HCT116 (cell line): ENCODE results near the gene PTPN12. TPM values are rescaled to one million over a fixed set of nuclear protein-coding genes. Genes with fewer than 3 reads are reported as not detected.
"Not testable (repeated sequence)": the region's sequence is repeated elsewhere in the genome, so short reads cannot be mapped to it uniquely, and the experiment has no call there.

Experiments used
- ATAC-seq: fragments of 200-7000 bp; cut with Tn5 transposase; 2 replicates; pipeline ENCODE4 v1.9.1; 2020; ENCODE audit warnings: mild to moderate bottlenecking, moderate library complexity
- BruUV-seq: library from RNA; stranded (reverse); fragments of 400-500 nt; replicated peaks from 2 replicates; lab custom pipeline; 2021; lab: Mats Ljungman, UMichigan
- CTCF ChIA-PET: fragments of 300-600 bp; sonication (Branson Sonifier 250); formaldehyde crosslinking; loops from one replicate; lab custom pipeline; 2021; ENCODE audit warnings: antibody characterized with exemption; lab: Charles Lee
- POLR2A ChIA-PET: fragments of 300-600, 350-600 bp; sonication (Branson Sonifier 250); formaldehyde crosslinking; loops from one replicate; lab custom pipeline; 2021; ENCODE audit warnings: antibody characterized with exemption; lab: Charles Lee
- RAD21 ChIA-PET, 2 experiments: fragments of 300-600 bp; sonication (Branson Sonifier 250); formaldehyde crosslinking; loops; one replicate each; lab custom pipeline; 2023; ENCODE audit warnings: low total read pairs in 2 of 2; ENCODE audit not compliant: uncharacterized antibody in 2 of 2, unreplicated experiment in 2 of 2, low non-redundant PET in 1 of 2; lab: Charles Lee
- DNase-seq: peaks from one replicate; pipeline ENCODE4 v3.0.0-alpha.2; 2010; ENCODE audit warnings: low read depth, low spot score
- H2AFZ ChIP-seq: fragments of 200-600 bp; shearing (Covaris generic), sonication (generic); 2 replicates; pipeline ENCODE4 v1.6.1; 2017; ENCODE audit warnings: low read depth, mixed run types, mixed read lengths, antibody characterized with exemption, low read length; ENCODE audit not compliant: poor library complexity, severe bottlenecking
- H3K27ac ChIP-seq: 2 replicates; pipeline ENCODE4 v1.5.1; 2012; ENCODE audit warnings: low read depth, low read length
- H3K27me3 ChIP-seq: fragments of 200-600 bp; sonication (generic); 2 replicates; pipeline ENCODE4 v1.6.1; 2016; ENCODE audit warnings: mixed run types, low read length, mixed read lengths; ENCODE audit not compliant: insufficient read depth
- H3K36me3 ChIP-seq, 2 experiments: fragments of 200-500 bp in 1 of 2; fragments of 200-600 bp in 1 of 2; sonication (Bioruptor generic) in 1 of 2; sonication (generic) in 1 of 2; 2 replicates each; pipeline versions ENCODE4 v1.5.1 to v1.6.1; 2014 to 2016; ENCODE audit warnings: low read length in 2 of 2, inconsistent platforms in 1 of 2, mixed read lengths in 1 of 2, mixed run types in 1 of 2; ENCODE audit not compliant: insufficient read depth in 2 of 2, control insufficient read depth in 1 of 2
- H3K4me1 ChIP-seq, 2 experiments: fragments of 200-600 bp in 1 of 2; sonication (generic) in 1 of 2; 2 replicates each; pipeline versions ENCODE4 v1.5.1 to v1.6.1; 2012 to 2017; ENCODE audit warnings: low read length in 2 of 2, inconsistent platforms in 1 of 2, mild to moderate bottlenecking in 1 of 2, mixed read lengths in 1 of 2, mixed run types in 1 of 2, moderate library complexity in 1 of 2; ENCODE audit not compliant: insufficient read depth in 2 of 2, control insufficient read depth in 1 of 2
- H3K4me2 ChIP-seq: fragments of 200-600 bp; sonication (generic); 2 replicates; pipeline ENCODE4 v1.6.1; 2017; ENCODE audit warnings: mixed run types, low read length, mixed read lengths
- H3K4me3 ChIP-seq, 2 experiments: fragments of 200-600 bp in 1 of 2; sonication (generic) in 1 of 2; replicated peaks in 1 of 2; 2 replicates each; pipeline ENCODE4 v1.5.1; 2011 to 2016; ENCODE audit warnings: low read length in 2 of 2, control low read depth in 1 of 2, low read depth in 1 of 2, mild to moderate bottlenecking in 1 of 2, mixed read lengths in 1 of 2, mixed run types in 1 of 2
- H3K79me2 ChIP-seq: fragments of 200-600 bp; sonication (generic); 2 replicates; pipeline ENCODE4 v1.6.1; 2017; ENCODE audit warnings: mild to moderate bottlenecking, mixed run types, low read length, moderate library complexity, mixed read lengths; ENCODE audit not compliant: insufficient read depth
- H3K9ac ChIP-seq: fragments of 200-600 bp; sonication (generic); 2 replicates; pipeline ENCODE4 v1.6.1; 2016; ENCODE audit warnings: low read length, mixed read lengths
- H3K9me2 ChIP-seq: fragments of 200-600 bp; sonication (generic), shearing (Covaris generic); 2 replicates; pipeline ENCODE4 v1.6.1; 2017; ENCODE audit warnings: mixed run types, mild to moderate bottlenecking, moderate library complexity; ENCODE audit not compliant: insufficient read depth
- H3K9me3 ChIP-seq, 2 experiments: fragments of 200-500 bp in 1 of 2; fragments of 200-600 bp in 1 of 2; sonication (Bioruptor generic) in 1 of 2; sonication (generic) in 1 of 2; 2 replicates each; pipeline ENCODE4 v1.6.1; 2014 to 2017; ENCODE audit warnings: low read length in 2 of 2, mixed read lengths in 2 of 2, inconsistent platforms in 1 of 2, low read depth in 1 of 2, mild to moderate bottlenecking in 1 of 2, mixed run types in 1 of 2, moderate library complexity in 1 of 2; ENCODE audit not compliant: control insufficient read depth in 1 of 2, insufficient read depth in 1 of 2
- H4K20me1 ChIP-seq: fragments of 200-600 bp; sonication (generic), shearing (Covaris generic); 2 replicates; pipeline ENCODE4 v1.6.1; 2017; ENCODE audit warnings: mixed run types, mild to moderate bottlenecking, moderate library complexity; ENCODE audit not compliant: insufficient read depth
- ATF3 ChIP-seq: IDR thresholded peaks from 2 replicates; pipeline ENCODE4 v1.6.1; 2012
- CBX3 ChIP-seq: IDR thresholded peaks from 2 replicates; pipeline ENCODE4 v1.6.1; 2012; ENCODE audit warnings: low read depth
- EGR1 ChIP-seq: IDR thresholded peaks from 2 replicates; pipeline ENCODE4 v1.6.1; 2012; ENCODE audit warnings: low read depth
- FOSL1 ChIP-seq: IDR thresholded peaks from 2 replicates; pipeline ENCODE4 v1.6.1; 2012; ENCODE audit warnings: low read depth
- JUND ChIP-seq: IDR thresholded peaks from 2 replicates; pipeline ENCODE4 v1.6.1; 2012
- POLR2A ChIP-seq: IDR thresholded peaks from 2 replicates; pipeline ENCODE4 v1.7.0; 2011; ENCODE audit warnings: borderline replicate concordance; ENCODE audit not compliant: insufficient read depth, insufficient read length; ENCODE audit errors: extremely low read depth
- RAD21 ChIP-seq: IDR thresholded peaks from 2 replicates; pipeline ENCODE4 v1.6.1; 2012; ENCODE audit warnings: low read depth, mild to moderate bottlenecking
- SIN3A ChIP-seq: IDR thresholded peaks from 2 replicates; pipeline ENCODE4 v1.6.1; 2012; ENCODE audit warnings: low read depth
- TCF7L2 ChIP-seq: IDR thresholded peaks from 2 replicates; pipeline ENCODE4 v1.7.0; 2011; ENCODE audit warnings: borderline replicate concordance, inconsistent platforms; ENCODE audit not compliant: insufficient read depth, insufficient read length; ENCODE audit errors: extremely low read depth
- ZFX ChIP-seq: fragments of 450-650 bp; IDR thresholded peaks from 2 replicates; pipeline ENCODE4 v1.6.1; 2017
- intact Hi-C: fragments of 100-400 bp; cut with micrococcal nuclease; formaldehyde crosslinking; loops from 2 replicates; pipeline ENCODE4 v1.10.0; 2022
- total RNA-seq: library from RNA; stranded (reverse); gene quantifications from one replicate; pipeline ENCODE4 v1.2.1, GENCODE V29; 2021; ENCODE audit not compliant: unreplicated experiment
- TF ChIP-seq, protein P1 (sequence below): IDR thresholded peaks from 2 replicates; pipeline ENCODE4 v1.6.1; 2012; ENCODE audit warnings: low read depth

Gene PTPN12
- total RNA-seq, 1 experiment from 2014 or later, result 80.5 TPM

- no peaks in the 10 kb centered on the region for H3K36me3 ChIP-seq
- H3K4me2 ChIP-seq, result no peak overlapping the region
- ChIA-PET POLR2A (no interaction called here), RAD21 (no interaction called here), CTCF (no interaction called here)
- H3K4me3 ChIP-seq, result no peak overlapping the region
- H3K9me2 ChIP-seq, result no peaks in the 10 kb centered on the region
- no TSS peak for BruUV-seq
- H3K9ac ChIP-seq, result no peak overlapping the region
- no peak for DNase-seq
- H2AFZ ChIP-seq, result no peak overlapping the region
- ATAC-seq, result no peak
- no peak overlapping the region for H3K27ac ChIP-seq
- H3K79me2 ChIP-seq, result no peaks in the 10 kb centered on the region
- TF ChIP-seq CBX3 (no peak), JUND (no peak), POLR2A (no peak), SIN3A (no peak), ATF3 (no peak), FOSL1 (no peak)
- TF ChIP-seq, protein P1, sequence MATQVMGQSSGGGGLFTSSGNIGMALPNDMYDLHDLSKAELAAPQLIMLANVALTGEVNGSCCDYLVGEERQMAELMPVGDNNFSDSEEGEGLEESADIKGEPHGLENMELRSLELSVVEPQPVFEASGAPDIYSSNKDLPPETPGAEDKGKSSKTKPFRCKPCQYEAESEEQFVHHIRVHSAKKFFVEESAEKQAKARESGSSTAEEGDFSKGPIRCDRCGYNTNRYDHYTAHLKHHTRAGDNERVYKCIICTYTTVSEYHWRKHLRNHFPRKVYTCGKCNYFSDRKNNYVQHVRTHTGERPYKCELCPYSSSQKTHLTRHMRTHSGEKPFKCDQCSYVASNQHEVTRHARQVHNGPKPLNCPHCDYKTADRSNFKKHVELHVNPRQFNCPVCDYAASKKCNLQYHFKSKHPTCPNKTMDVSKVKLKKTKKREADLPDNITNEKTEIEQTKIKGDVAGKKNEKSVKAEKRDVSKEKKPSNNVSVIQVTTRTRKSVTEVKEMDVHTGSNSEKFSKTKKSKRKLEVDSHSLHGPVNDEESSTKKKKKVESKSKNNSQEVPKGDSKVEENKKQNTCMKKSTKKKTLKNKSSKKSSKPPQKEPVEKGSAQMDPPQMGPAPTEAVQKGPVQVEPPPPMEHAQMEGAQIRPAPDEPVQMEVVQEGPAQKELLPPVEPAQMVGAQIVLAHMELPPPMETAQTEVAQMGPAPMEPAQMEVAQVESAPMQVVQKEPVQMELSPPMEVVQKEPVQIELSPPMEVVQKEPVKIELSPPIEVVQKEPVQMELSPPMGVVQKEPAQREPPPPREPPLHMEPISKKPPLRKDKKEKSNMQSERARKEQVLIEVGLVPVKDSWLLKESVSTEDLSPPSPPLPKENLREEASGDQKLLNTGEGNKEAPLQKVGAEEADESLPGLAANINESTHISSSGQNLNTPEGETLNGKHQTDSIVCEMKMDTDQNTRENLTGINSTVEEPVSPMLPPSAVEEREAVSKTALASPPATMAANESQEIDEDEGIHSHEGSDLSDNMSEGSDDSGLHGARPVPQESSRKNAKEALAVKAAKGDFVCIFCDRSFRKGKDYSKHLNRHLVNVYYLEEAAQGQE, result no peak
- intact Hi-C loops, result no loop called here
- no peaks in the 10 kb centered on the region for H3K4me1 ChIP-seq
- no peaks in the 10 kb centered on the region for H3K27me3 ChIP-seq
- H3K9me3 ChIP-seq, result no peaks in the 10 kb centered on the region
- no peaks in the 10 kb centered on the region for H4K20me1 ChIP-seq
Measured at GRCh38 chr7:77504951-77505350, 32.1 kb upstream of the PTPN12 start.

DNA sequence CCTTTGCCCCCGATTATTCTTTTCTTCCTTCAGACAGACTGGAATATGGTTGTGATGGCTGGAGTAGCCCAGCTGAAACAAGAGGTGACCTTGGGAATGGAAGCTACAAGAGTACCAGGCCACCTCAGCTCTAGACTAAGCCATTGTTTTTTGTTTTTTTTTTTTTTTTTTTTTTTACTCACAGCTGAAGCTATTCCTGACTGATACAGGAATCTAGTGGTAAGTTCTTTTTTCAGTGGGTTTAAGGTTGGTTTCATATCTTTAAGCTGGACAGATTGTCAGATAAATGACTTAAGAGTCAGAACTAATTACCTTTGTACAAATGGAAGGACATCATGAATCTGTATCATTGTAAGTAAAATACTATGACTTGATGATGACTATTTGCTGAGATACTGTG lies 30.2 kb upstream of the PTPN12 start:
- intact Hi-C loops, result no loop called here
- no peak overlapping the region for H3K9ac ChIP-seq
- RAD21 ChIA-PET, result no interaction called here
- H3K79me2 ChIP-seq, result no peaks in the 10 kb centered on the region
- H3K4me1 ChIP-seq, result no peaks in the 10 kb centered on the region
- no peaks in the 10 kb centered on the region for H4K20me1 ChIP-seq
- H3K4me2 ChIP-seq, result no peak overlapping the region
- BruUV-seq, result no TSS peak
- TF ChIP-seq EGR1 (no peak), TCF7L2 (no peak), ZFX (no peak), RAD21 (no peak)
- TF ChIP-seq, all 23 proteins: peak for 0
- Histone ChIP-seq H2AFZ (no peak overlapping the region), H3K27me3 (no peaks in the 10 kb centered on the region), H3K4me3 (no peak overlapping the region), H3K9me2 (no peaks in the 10 kb centered on the region), H3K9me3 (no peaks in the 10 kb centered on the region), H3K36me3 (no peaks in the 10 kb centered on the region), H3K27ac (no peak overlapping the region)
- ChIA-PET POLR2A (no interaction called here), CTCF (no interaction called here)
- ATAC-seq (no peak), DNase-seq (no peak)

- H3K36me3 ChIP-seq, POLR2A ChIA-PET, BruUV-seq, H3K27ac ChIP-seq, ATAC-seq, intact Hi-C loops, H3K9me3 ChIP-seq, H3K27me3 ChIP-seq, H3K79me2 ChIP-seq, DNase-seq, H2AFZ ChIP-seq, H4K20me1 ChIP-seq, H3K4me2 ChIP-seq, CTCF ChIA-PET, H3K9me2 ChIP-seq, H3K4me3 ChIP-seq, H3K4me1 ChIP-seq, H3K9ac ChIP-seq, RAD21 ChIA-PET: not testable (repeated sequence)
Measured at GRCh38 chr7:77513002-77513670, 24.0 kb upstream of the PTPN12 start.
